Neural cell (in vitro differentiated cells): ENCODE data around the gene PLCL1. TPM values are rescaled to one million over a fixed set of nuclear protein-coding genes. Genes with fewer than 3 reads are reported as not detected.

Source experiments
- H2AFZ ChIP-seq: fragments of 200-600, 300-800 bp; sonication (generic), shearing (Covaris generic); 2 replicates; pipeline ENCODE4 v1.6.0; 2014; ENCODE audit warnings: low read depth, mild to moderate bottlenecking, antibody characterized with exemption, low read length, moderate library complexity
- H3F3A ChIP-seq: fragments of 200-600 bp; shearing (Covaris generic); 2 replicates; pipeline ENCODE4 v1.6.1; 2016; ENCODE audit warnings: mild to moderate bottlenecking, moderate library complexity, mixed read lengths, antibody characterized with exemption, low read length; ENCODE audit not compliant: insufficient read depth, poor library complexity, severe bottlenecking
- H3K27ac ChIP-seq: fragments of 200-600, 300-800 bp; sonication (generic), shearing (Covaris generic); 2 replicates; pipeline ENCODE4 v1.5.1; 2014; ENCODE audit warnings: mild to moderate bottlenecking, low read length, moderate library complexity
- H3K27me3 ChIP-seq: fragments of 300-800, 200-600 bp; sonication (generic), shearing (Covaris generic); 2 replicates; pipeline ENCODE4 v1.6.0; 2014; ENCODE audit warnings: mild to moderate bottlenecking, low read depth, low read length, moderate library complexity; ENCODE audit not compliant: insufficient read depth
- H3K36me3 ChIP-seq: fragments of 300-800, 200-600 bp; sonication (generic), shearing (Covaris generic); 2 replicates; pipeline ENCODE4 v1.5.1; 2014; ENCODE audit warnings: mild to moderate bottlenecking, antibody characterized with exemption, low read length, moderate library complexity; ENCODE audit not compliant: insufficient read depth
- H3K4me2 ChIP-seq: fragments of 300-800, 200-600 bp; sonication (generic), shearing (Covaris generic); 2 replicates; pipeline ENCODE4 v1.6.0; 2014; ENCODE audit warnings: mild to moderate bottlenecking, low read length
- H3K4me3 ChIP-seq: fragments of 300-800, 200-600 bp; sonication (generic), shearing (Covaris generic); 2 replicates; pipeline ENCODE4 v1.5.1; 2014; ENCODE audit warnings: mild to moderate bottlenecking, low read length, moderate library complexity
- H3K79me2 ChIP-seq: fragments of 200-600 bp; shearing (Covaris generic); replicated peaks from 2 replicates; pipeline ENCODE4 v1.6.0; 2014; ENCODE audit warnings: mild to moderate bottlenecking, low read length, moderate library complexity; ENCODE audit not compliant: insufficient read depth
- H3K9ac ChIP-seq: fragments of 300-800, 200-600 bp; sonication (generic), shearing (Covaris generic); 2 replicates; pipeline ENCODE4 v1.6.1; 2016; ENCODE audit warnings: mild to moderate bottlenecking, low read length, mixed read lengths
- H3K9me2 ChIP-seq: fragments of 200-600 bp; shearing (Covaris generic); 2 replicates; pipeline ENCODE4 v1.6.1; 2016; ENCODE audit warnings: mild to moderate bottlenecking, low read length, mixed read lengths; ENCODE audit not compliant: insufficient read depth
- H3K9me3 ChIP-seq: fragments of 200-600, 300-800 bp; sonication (generic), shearing (Covaris generic); 2 replicates; pipeline ENCODE4 v1.6.1; 2016; ENCODE audit warnings: mild to moderate bottlenecking, mixed run types, low read length, moderate library complexity, mixed read lengths
- H4K20me1 ChIP-seq: fragments of 200-600 bp; shearing (Covaris generic); 2 replicates; pipeline ENCODE4 v1.6.1; 2016; ENCODE audit warnings: mild to moderate bottlenecking, mixed run types; ENCODE audit not compliant: insufficient read depth
- CTCF ChIP-seq: fragments of 450-650 bp; IDR thresholded peaks from 2 replicates; pipeline ENCODE4 v1.5.1; 2014; ENCODE audit warnings: antibody characterized with exemption, mild to moderate bottlenecking, moderate library complexity; ENCODE audit not compliant: poor library complexity, severe bottlenecking
- EP300 ChIP-seq: fragments of 450-650 bp; conservative IDR thresholded peaks from 2 replicates; pipeline ENCODE4 v1.6.1; 2014; ENCODE audit warnings: antibody characterized with exemption, mild to moderate bottlenecking, moderate library complexity; ENCODE audit not compliant: poor library complexity, severe bottlenecking
- EZH2 ChIP-seq: fragments of 200-600, 300-800 bp; shearing (Covaris generic), sonication (generic); IDR thresholded peaks from 2 replicates; pipeline ENCODE4 v1.6.1; 2014; ENCODE audit warnings: antibody characterized with exemption, low read length, borderline replicate concordance, mild to moderate bottlenecking; ENCODE audit not compliant: insufficient read depth, poor library complexity, severe bottlenecking
- MXI1 ChIP-seq: fragments of 450-650 bp; conservative IDR thresholded peaks from 2 replicates; pipeline ENCODE4 v1.6.1; 2014; ENCODE audit warnings: antibody characterized with exemption, mild to moderate bottlenecking; ENCODE audit not compliant: poor library complexity, severe bottlenecking
- POLR2AphosphoS5 ChIP-seq: IDR thresholded peaks from 2 replicates; pipeline ENCODE4 v1.6.1; 2012
- RAD21 ChIP-seq: fragments of 450-650 bp; conservative IDR thresholded peaks from 2 replicates; pipeline ENCODE4 v1.6.1; 2014; ENCODE audit warnings: antibody characterized with exemption, mild to moderate bottlenecking, moderate library complexity
- SMC3 ChIP-seq: fragments of 450-650 bp; conservative IDR thresholded peaks from 2 replicates; pipeline ENCODE4 v1.6.1; 2014; ENCODE audit warnings: antibody characterized with exemption, mild to moderate bottlenecking, moderate library complexity; ENCODE audit not compliant: poor library complexity
- TAF1 ChIP-seq: IDR thresholded peaks from 2 replicates; pipeline ENCODE4 v1.6.1; 2012; ENCODE audit warnings: low read depth
- polyA plus RNA-seq: library from polyadenylated mRNA; depleted of rRNA; stranded (reverse); fragments of >200 nt; gene quantifications from 2 replicates; pipeline ENCODE4 v1.2.3, GENCODE V29; 2014
- TF ChIP-seq, protein P1 (sequence below): IDR thresholded peaks from 2 replicates; pipeline ENCODE4 v1.6.1; 2012; ENCODE audit warnings: borderline replicate concordance

Gene PLCL1
- polyA plus RNA-seq, 1 donor from 2014 or later = 6.8 TPM

GRCh38 chr2:197954328-197954727, 149.9 kb downstream of the PLCL1 start:
- Histone ChIP-seq H3K4me3 (no peak overlapping the region), H3K27ac (no peak overlapping the region), H3K79me2 (no peaks in the 10 kb centered on the region), H3K36me3 (no peaks in the 10 kb centered on the region), H4K20me1 (no peaks in the 10 kb centered on the region), H3K9ac (no peak overlapping the region), H3K9me3 (no peaks in the 10 kb centered on the region), H3F3A (no peaks in the 10 kb centered on the region), H3K4me2 (no peak overlapping the region), H3K27me3 (no peaks in the 10 kb centered on the region), H3K9me2 (no peaks in the 10 kb centered on the region), H2AFZ (no peak overlapping the region)
- TF ChIP-seq SMC3 (no peak), MXI1 (no peak)
- TF ChIP-seq, protein P1, sequence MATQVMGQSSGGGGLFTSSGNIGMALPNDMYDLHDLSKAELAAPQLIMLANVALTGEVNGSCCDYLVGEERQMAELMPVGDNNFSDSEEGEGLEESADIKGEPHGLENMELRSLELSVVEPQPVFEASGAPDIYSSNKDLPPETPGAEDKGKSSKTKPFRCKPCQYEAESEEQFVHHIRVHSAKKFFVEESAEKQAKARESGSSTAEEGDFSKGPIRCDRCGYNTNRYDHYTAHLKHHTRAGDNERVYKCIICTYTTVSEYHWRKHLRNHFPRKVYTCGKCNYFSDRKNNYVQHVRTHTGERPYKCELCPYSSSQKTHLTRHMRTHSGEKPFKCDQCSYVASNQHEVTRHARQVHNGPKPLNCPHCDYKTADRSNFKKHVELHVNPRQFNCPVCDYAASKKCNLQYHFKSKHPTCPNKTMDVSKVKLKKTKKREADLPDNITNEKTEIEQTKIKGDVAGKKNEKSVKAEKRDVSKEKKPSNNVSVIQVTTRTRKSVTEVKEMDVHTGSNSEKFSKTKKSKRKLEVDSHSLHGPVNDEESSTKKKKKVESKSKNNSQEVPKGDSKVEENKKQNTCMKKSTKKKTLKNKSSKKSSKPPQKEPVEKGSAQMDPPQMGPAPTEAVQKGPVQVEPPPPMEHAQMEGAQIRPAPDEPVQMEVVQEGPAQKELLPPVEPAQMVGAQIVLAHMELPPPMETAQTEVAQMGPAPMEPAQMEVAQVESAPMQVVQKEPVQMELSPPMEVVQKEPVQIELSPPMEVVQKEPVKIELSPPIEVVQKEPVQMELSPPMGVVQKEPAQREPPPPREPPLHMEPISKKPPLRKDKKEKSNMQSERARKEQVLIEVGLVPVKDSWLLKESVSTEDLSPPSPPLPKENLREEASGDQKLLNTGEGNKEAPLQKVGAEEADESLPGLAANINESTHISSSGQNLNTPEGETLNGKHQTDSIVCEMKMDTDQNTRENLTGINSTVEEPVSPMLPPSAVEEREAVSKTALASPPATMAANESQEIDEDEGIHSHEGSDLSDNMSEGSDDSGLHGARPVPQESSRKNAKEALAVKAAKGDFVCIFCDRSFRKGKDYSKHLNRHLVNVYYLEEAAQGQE = no peak

DNA sequence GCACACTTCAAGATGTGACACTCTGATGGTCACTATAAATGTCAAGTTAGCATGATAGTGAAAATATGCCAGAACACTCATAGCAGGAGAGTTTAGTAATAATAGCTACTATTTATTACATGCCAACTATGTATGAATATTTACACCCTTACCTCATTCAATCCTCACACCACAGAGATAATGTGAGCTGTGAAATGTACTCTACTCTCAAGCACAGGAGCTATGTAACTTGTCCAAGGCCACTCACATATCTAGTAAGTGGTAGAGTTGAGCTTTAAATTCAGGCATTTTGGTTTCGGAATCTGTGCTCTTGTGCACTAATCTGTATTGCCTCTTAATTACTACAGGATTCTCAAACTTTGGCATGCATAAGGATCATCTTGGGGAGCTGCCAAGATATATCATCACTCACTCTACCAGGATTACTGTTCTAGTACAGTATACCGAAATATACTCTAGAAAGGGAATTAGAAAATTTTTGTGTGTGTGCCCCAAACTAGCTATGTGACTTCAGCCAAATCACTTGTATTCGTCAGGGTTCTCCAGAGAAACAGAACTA, 154.3 kb downstream of the PLCL1 start:
- H4K20me1 ChIP-seq = no peaks in the 10 kb centered on the region
- H3K9me3 ChIP-seq = no peaks in the 10 kb centered on the region
- no peak overlapping the region for H3K27ac ChIP-seq
- TF ChIP-seq SMC3 (no peak), MXI1 (no peak), CTCF (no peak), RAD21 (no peak), EZH2 (no peak), EP300 (no peak), TAF1 (no peak), POLR2AphosphoS5 (no peak)
- TF ChIP-seq, protein P1 = no peak
- no peak overlapping the region for H3K4me2 ChIP-seq
- H3K36me3 ChIP-seq = no peaks in the 10 kb centered on the region
- H3K4me3 ChIP-seq = no peak overlapping the region
- H3K79me2 ChIP-seq = no peaks in the 10 kb centered on the region
- no peaks in the 10 kb centered on the region for H3K27me3 ChIP-seq
- H3K9me2 ChIP-seq = no peaks in the 10 kb centered on the region
- H3F3A ChIP-seq = no peaks in the 10 kb centered on the region
- H2AFZ ChIP-seq = no peak overlapping the region
- H3K9ac ChIP-seq = no peak overlapping the region
